ENCODE measurements around the gene TRIM5.
"Not testable (repeated sequence)": the region's sequence is repeated elsewhere in the genome, so short reads cannot be mapped to it uniquely, and the experiment has no call there.

GRCh38 chr11:5682890-5683441 is 1.9 kb downstream of the TRIM5 start:
- not testable (repeated sequence) for TF ChIP-seq CTCF, POLR2A, EP300 (IDR thresholded peaks at IDR 0.05)
